ENCODE results near the gene KHDC4. TPM values are rescaled to one million over a fixed set of nuclear protein-coding genes. Genes with fewer than 3 reads are reported as not detected.

KHDC4 gene
- total RNA-seq, 1 experiment from 2014 or later: 90.9 TPM

GRCh38 chr1:155952505-155952890, 18.3 kb upstream of the KHDC4 start:
- H3K4me3 Mint-ChIP-seq (ENCODE audit: unreplicated experiment): no peak overlapping the region
- H3K4me1 Mint-ChIP-seq (ENCODE audit: insufficient read depth, unreplicated experiment): no peaks in the 10 kb centered on the region
- POLR2A ChIA-PET: no interaction called here
- CTCF ChIA-PET: interaction anchor here (0.6 to 2.3 kb wide), 3 partner anchors 10 to 58 kb away, joined by 4 to 6 read pairs (median 4); no protein-coding TSS in a partner anchor
- TF ChIP-seq, protein P1, sequence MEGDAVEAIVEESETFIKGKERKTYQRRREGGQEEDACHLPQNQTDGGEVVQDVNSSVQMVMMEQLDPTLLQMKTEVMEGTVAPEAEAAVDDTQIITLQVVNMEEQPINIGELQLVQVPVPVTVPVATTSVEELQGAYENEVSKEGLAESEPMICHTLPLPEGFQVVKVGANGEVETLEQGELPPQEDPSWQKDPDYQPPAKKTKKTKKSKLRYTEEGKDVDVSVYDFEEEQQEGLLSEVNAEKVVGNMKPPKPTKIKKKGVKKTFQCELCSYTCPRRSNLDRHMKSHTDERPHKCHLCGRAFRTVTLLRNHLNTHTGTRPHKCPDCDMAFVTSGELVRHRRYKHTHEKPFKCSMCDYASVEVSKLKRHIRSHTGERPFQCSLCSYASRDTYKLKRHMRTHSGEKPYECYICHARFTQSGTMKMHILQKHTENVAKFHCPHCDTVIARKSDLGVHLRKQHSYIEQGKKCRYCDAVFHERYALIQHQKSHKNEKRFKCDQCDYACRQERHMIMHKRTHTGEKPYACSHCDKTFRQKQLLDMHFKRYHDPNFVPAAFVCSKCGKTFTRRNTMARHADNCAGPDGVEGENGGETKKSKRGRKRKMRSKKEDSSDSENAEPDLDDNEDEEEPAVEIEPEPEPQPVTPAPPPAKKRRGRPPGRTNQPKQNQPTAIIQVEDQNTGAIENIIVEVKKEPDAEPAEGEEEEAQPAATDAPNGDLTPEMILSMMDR (IDR thresholded peaks at IDR 0.05; ENCODE audit: unreplicated experiment): no peak
- no peak for DNase-seq (ENCODE audit: unreplicated experiment)
- intact Hi-C loops (cut with micrococcal nuclease): no loop called here
- no peak overlapping the region for H3K27ac Mint-ChIP-seq (ENCODE audit: low read depth, unreplicated experiment)
- no peaks in the 10 kb centered on the region for H3K27me3 Mint-ChIP-seq (ENCODE audit: insufficient read depth, unreplicated experiment)
- peaks cover 100% of the 10 kb centered on the region for H3K36me3 Mint-ChIP-seq (ENCODE audit: insufficient read depth, unreplicated experiment)
- BruUV-seq (replicated peaks): no TSS peak
- no peaks in the 10 kb centered on the region for H3K9me3 Mint-ChIP-seq (ENCODE audit: unreplicated experiment)

DNA sequence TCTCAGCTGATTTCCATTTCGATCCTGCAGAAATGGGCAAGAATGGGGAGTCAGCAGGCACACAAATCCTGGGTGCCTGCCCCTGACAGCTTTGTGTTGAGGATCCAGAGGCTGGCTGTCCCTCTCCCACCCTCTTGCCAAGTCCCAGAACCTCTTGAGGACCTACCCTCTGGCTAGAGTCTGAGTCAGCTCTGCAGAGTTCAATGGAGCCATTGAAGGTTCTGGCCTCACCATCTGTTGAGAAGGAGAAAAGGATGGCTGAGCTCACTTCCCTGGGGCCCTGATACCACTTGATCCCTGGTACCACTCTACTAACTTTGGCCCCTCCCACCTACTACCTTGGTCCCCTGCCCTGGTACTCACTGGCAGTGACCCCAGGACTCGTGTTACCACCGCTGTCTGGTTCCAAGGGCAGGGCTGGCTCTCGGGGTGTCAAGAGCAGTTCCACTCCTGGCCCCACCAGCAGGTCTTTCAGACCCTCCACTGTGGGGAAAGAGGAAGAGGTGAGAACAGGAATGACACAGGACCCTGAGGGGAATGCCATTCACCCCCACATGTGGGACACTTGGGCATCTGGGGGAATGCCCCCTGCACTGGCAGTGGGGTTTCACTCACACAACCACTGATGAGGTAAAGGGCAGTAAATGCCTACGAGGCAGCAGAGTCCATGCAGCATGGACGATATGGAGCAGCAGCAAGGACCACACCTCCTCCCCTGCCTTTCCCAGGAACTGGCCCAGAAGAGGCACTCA, 17.7 kb upstream of the KHDC4 start:
- no peaks in the 10 kb centered on the region for H3K9me3 Mint-ChIP-seq (ENCODE audit: unreplicated experiment)
- H3K4me1 Mint-ChIP-seq (ENCODE audit: insufficient read depth, unreplicated experiment): no peaks in the 10 kb centered on the region
- TF ChIP-seq, protein P1 (IDR thresholded peaks at IDR 0.05; ENCODE audit: unreplicated experiment): no peak
- peaks cover 100% of the 10 kb centered on the region for H3K36me3 Mint-ChIP-seq (ENCODE audit: insufficient read depth, unreplicated experiment)
- intact Hi-C loops (cut with micrococcal nuclease): no loop called here
- no TSS peak for BruUV-seq (replicated peaks)
- peak overlapping the region; percentile 19 for H3K27ac Mint-ChIP-seq (ENCODE audit: low read depth, unreplicated experiment)
- H3K4me3 Mint-ChIP-seq (ENCODE audit: unreplicated experiment): no peak overlapping the region
- ChIA-PET CTCF (interaction anchor here (0.6 to 5.1 kb wide), 7 partner anchors 10 to 57 kb away, joined by 3 to 25 read pairs (median 5); no protein-coding TSS in a partner anchor), POLR2A (interaction anchor here (0.5 to 1.1 kb wide), 3 partner anchors 11 to 50 kb away, joined by 3 to 4 read pairs (median 3); no protein-coding TSS in a partner anchor)
- no peak for DNase-seq (ENCODE audit: unreplicated experiment)
- no peaks in the 10 kb centered on the region for H3K27me3 Mint-ChIP-seq (ENCODE audit: insufficient read depth, unreplicated experiment)

GRCh38 chr1:155950829-155951228, 16.6 kb upstream of the KHDC4 start:
- CTCF ChIA-PET: interaction anchor here (0.6 to 5.1 kb wide), 5 partner anchors 9 to 210 kb away, joined by 3 to 25 read pairs (median 6); no protein-coding TSS in a partner anchor

GRCh38 chr1:155947741-155948140, 13.5 kb upstream of the KHDC4 start:
- intact Hi-C loops (cut with micrococcal nuclease): no loop called here
- ChIA-PET CTCF (interaction anchor here (0.6 to 5.1 kb wide), 6 partner anchors 10 to 497 kb away, joined by 3 to 25 read pairs (median 8); partner anchors contain the start of gene KHDC4), POLR2A (interaction anchor here (0.8 to 1.7 kb wide), 5 partner anchors 10 to 53 kb away, joined by 3 to 4 read pairs (median 4); partner anchors contain the start of gene ARHGEF2)
- Mint-ChIP-seq H3K36me3 (ENCODE audit: insufficient read depth, unreplicated experiment) (peaks cover 78% of the 10 kb centered on the region), H3K27ac (ENCODE audit: low read depth, unreplicated experiment) (no peak overlapping the region), H3K27me3 (ENCODE audit: insufficient read depth, unreplicated experiment) (no peaks in the 10 kb centered on the region), H3K4me1 (ENCODE audit: insufficient read depth, unreplicated experiment) (peaks cover 20% of the 10 kb centered on the region), H3K9me3 (ENCODE audit: unreplicated experiment) (no peaks in the 10 kb centered on the region), H3K4me3 (ENCODE audit: unreplicated experiment) (no peak overlapping the region)
- no peak for DNase-seq (ENCODE audit: unreplicated experiment)
- no TSS peak for BruUV-seq (replicated peaks)
- TF ChIP-seq, protein P1 (IDR thresholded peaks at IDR 0.05; ENCODE audit: unreplicated experiment): no peak

More at GRCh38 chr1:155950829-155951228, 16.6 kb upstream of the KHDC4 start:
- POLR2A ChIA-PET: interaction anchor here (1.0 kb wide), 1 partner anchor 51 kb away, joined by 3 read pairs; no protein-coding TSS in a partner anchor
- Mint-ChIP-seq H3K9me3 (ENCODE audit: unreplicated experiment) (no peaks in the 10 kb centered on the region), H3K36me3 (ENCODE audit: insufficient read depth, unreplicated experiment) (peaks cover 100% of the 10 kb centered on the region), H3K27me3 (ENCODE audit: insufficient read depth, unreplicated experiment) (no peaks in the 10 kb centered on the region), H3K4me1 (ENCODE audit: insufficient read depth, unreplicated experiment) (peaks cover 4% of the 10 kb centered on the region), H3K4me3 (ENCODE audit: unreplicated experiment) (no peak overlapping the region), H3K27ac (ENCODE audit: low read depth, unreplicated experiment) (no peak overlapping the region)
- no peak for DNase-seq (ENCODE audit: unreplicated experiment)
- TSS peak; percentile 5 for BruUV-seq (replicated peaks)
- TF ChIP-seq, protein P1 (IDR thresholded peaks at IDR 0.05; ENCODE audit: unreplicated experiment): no peak
- intact Hi-C loops (cut with micrococcal nuclease): no loop called here
